GM21360 (cell line): ENCODE measurements around the gene CST9.
"Not testable (repeated sequence)": the region's sequence is repeated elsewhere in the genome, so short reads cannot be mapped to it uniquely, and the experiment has no call there.

Experiments
- ATAC-seq: cut with Tn5 transposase; IDR thresholded peaks from one replicate; pipeline ENCODE4 v1.9.1; 2021; ENCODE audit warnings: mild to moderate bottlenecking, moderate library complexity; ENCODE audit not compliant: unreplicated experiment

Gene CST9

DNA sequence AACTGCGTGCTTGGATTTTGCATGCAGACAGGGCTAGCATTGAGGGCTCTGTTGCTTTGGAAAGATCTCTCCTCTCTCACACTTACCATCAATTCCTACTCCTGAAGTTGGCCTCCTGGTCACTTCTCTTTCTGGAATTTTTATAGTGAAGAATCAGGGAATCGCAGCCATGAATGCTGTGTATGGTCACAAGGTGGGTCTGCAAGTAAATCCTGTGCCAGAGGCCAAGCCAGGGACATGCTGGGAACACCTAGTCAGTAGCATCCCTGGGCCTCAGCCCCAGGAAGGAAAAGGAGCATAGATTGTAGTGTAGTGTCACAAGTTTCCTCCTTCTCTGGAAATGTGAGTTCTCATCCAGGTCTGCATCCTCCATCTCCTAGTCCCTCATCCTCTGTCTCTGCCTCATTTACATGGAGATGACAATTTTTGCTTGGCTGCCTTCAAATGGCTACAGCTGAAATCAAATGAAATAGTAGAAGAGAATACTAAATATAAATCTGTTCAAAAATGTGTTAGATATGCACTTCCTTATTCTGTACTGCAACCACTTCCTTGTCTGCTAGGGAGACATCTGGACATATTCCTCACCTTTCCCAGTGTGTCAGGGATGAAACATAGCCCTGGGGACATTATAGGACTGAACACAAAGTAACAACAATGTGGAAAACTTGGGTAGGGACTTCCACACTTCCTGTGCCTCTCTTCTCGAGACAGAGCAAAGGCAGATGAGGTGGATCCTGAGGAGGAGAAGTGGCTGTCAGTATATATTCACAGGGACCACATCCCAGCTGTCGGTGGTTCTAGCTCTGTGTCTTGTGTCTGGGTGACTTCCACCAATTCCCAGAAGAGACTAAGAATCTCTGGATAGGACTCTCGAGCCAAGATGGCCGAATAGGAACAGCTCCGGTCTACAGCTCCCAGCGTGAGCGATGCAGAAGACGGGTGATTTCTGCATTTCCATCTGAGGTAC is 17.0 kb downstream of the CST9 start:
- no peak for ATAC-seq

DNA sequence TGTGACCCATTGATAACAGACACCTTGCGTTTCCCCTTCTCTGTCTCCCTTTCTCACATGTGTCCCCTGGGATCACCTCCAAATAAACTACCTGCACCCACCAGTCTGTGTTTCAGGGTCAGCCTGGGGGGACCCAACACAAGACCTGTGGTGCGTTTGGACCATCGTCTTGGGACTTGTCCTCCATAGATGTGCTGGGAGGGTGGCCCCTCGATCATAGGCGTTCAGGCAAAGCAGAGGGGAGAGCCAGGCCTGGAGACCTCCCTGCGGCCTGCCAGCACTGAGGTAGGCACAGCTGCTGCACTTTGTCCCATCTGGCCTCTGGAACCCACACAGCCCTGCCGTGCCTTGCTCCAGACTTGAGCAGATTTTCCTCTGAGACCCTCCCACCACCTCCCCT is 18.1 kb downstream of the CST9 start:
- ATAC-seq = no peak

DNA sequence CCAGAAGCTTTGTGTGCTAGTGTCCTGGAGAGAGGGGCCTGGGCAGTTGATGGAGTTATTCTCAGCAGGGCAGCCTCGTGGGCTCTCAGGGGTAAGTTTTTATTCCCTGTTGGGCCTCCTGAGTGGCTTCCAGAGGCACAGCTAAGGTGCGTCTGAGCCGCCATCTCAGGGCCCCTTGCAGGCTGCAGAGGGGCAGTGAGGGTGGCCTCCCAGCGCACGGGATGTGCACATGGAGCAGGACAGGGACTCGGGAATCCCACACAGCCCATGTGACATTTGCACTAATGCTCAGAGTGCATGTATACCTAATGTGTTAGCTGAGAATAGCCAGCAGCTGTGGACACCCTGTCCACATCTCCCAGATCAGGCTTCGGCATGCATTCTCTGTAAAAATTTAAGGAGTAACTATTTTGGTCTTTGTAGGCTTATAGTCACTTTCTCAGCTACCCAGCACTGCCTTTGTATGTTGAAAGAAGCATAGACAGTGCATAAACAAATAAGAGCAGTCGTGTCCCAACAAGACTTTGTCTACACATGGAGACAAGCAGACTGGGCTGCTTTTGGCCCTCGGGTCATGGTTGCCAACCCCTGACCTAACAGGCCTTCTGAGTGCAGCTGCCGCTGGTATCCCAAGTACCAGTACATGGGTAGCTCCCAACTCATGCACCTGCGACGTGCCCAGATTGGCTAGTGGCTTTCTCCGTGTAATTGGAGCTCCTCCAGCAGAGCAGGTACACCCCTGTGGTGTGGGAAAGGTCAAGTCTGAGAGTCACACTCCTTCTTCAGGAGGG is 18.8 kb downstream of the CST9 start:
- no peak for ATAC-seq

DNA sequence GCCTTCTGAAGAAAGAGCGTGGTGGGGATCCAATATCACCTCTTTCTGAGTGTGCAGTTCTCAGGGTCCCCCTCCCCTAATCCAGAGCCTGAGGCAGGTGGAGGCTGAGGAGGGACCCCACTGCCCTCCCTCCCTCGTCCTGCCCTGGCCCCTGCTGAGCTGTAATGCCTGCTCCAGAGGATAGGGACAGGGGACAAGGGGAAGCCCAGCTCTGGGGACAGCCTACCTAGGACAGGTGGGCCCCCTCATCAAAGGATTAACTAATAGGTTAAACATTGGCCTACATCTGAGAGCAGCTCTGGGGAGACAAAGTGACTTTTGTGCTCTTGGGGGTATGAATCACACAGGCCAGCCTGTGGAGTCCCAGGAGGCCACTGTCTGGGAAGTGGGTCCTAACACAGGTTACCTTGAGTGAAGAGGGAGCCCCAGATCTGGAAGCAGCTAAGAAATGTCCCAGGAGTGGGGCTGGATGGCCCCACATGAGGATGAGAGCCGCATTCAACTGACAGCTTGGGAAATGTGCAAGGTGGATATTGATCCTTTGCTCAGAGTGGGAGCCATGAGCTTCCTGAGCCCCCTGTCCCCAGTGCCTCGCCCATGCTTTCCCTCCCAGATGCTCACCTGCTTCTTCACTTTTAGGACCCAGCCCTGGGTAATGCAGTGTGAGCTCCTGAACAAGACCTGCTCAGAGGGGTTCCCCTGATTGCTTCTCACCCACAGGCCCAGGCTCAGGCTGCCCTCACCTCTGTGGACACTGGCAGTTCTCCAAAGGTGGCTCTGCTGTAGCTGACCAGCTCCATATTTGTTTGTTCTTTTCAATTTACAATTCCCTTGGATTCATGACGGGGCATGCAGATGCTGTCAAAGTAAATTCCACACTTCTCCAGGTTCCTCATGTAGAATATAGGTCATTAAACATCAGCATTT is 19.6 kb downstream of the CST9 start:
- ATAC-seq = no peak

DNA sequence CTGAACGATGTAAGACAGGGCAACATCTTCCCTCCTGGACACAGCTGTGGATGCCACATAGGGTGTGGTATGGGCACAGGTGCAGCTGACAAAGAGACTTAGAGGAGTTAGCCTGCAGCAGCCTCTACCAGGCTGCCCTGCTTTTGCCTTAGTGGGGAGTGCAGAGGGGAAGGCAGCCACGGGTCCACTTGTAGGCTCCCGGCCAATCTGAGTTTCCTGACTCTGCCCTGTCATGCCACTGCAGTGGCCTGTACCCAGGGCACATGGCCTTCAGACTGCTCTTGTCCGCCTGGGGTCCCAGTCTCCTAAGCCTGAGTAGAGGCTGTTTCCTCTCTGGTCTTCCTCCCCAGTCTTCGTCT is 20.3 kb downstream of the CST9 start:
- no peak for ATAC-seq

DNA sequence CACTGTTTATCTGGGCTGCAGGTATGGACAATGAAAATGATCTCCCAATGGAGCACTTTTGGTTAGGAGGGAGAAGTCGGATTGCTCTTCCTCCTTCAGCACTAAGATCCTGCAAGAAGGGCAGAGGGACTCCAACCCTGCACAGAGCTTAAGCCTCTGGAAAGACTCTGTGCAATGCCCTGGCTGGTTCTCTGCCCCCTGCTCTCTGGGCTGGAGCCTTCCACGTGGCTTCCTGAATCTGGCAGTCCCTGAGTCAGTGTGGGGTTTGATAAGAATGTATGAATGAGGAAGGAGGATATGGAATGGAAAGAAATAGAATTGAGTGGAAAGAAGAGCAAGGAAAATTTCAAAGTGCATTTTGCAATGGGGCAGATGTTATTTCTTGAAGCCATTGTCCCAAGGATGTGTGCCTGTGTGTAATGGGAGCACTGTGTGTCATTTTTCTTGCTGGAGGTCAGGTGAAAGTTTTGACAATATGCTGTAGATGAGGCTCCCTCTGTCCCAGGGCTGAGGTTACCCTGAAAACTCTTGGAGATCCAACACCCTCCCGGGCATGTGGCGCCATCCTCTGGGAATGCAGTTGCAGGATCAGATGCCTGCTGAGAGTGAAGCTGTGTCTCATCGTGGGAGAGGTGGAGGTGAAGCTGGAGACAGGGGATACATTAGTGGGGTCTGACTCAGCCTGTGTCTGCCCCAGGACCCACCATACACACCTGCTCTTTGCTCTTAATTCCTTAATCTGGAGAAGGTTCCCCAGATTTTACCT is 21.1 kb downstream of the CST9 start:
- ATAC-seq = no peak

DNA sequence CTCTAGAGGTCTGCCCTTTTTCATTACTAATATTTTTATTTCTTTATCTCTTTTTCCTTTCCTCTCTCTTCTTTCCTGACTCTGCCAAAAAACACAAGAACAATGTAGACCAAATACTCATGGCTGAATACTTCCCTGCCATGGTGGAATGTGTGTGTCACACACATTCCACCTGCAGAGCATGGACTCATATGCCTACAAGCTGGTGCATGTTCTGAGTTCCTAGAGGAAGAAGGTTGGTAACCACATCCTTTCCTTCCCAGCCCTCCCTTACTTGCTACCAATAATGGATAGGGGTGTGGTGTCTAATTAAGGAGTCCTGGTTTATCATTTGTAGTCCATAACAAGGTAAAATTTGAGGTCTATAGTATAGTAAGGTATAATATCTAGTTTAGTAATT is 22.2 kb downstream of the CST9 start:
- ATAC-seq = no peak

DNA sequence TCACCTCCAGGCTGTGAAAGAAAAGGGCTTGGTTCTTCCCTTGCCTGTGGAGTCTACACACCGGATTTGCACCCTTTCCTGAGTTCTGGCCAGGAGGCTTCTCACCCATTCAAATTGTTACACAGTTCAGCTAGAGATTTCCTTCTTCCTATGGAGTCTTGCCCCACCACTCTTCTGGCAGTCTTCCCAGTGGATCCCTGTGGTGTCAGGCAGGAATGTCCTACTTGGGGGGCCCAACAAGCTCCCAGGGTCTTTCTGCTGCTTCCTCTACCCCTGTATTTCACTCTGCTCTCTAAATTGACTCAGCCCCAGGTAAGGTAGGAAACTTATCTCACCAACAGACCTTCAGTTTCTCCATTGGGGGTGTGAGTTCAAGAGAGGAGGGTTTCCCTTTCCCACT is 23.4 kb downstream of the CST9 start:
- ATAC-seq = no peak

DNA sequence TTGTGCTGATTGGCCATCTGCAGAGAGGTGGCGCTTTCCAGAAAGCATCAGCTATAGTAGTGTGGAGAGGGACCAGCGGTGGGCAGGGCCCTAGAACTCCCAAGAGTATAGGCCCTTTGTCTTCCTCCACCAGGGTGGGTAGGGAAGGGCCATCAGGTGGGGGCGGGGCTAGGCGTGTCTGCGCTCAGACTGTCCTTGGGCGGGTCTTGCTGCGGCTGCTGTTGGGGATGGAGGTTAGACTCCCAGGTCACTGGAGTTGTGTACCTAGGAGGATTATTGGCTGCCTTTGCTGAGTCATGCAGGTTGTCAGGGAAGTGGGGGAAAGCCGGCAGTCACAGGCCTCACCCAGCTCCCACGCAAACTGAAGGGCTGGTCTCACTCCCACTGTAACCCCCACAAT is 23.9 kb downstream of the CST9 start:
- not testable (repeated sequence) for ATAC-seq

DNA sequence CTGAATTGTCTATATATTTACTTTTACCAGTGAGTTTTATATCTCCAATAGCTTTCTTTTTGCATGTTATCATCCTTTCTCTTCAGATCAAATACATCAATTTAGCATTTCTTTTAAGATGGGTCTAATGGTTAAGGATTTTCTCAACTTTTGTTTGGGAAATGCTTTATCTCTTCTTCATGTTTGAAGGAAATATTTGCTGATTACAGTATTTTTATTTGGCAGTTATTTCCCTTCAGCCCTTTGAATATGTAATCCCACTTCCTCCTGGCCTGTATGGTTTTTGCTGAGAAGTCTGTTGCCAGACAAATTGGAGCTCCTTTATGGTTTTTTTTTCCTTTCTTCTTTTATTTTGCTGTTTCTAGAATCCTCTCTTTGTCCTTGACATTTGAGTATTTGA is 30.7 kb downstream of the CST9 start:
- ATAC-seq = no peak

DNA sequence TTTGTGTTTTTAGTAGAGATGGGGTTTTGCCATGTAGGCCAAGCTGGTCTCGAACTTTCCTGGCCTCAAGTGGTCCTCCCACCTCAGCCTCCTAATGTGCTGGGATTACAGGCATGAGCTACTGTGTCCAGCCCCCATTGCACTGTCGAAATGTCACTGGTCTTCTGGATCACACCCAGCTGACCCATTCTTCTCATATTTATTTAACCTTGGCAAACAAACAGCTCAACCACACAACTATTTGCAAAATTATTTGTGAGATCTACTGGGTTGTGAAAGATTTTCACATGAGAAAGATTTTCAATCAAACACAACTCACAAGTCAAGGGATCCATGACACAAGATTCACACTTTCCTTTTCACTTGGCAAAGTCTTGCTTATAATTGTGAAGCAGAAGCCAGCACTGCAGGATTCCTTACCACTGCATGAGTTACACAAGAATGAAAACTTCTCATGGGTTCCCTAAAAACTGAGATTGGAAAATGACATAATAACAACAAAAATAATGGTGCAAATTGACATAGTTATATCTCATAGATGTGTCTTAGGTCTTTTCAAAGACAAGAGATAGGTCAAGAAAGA is 35.4 kb downstream of the CST9 start:
- ATAC-seq = no peak

DNA sequence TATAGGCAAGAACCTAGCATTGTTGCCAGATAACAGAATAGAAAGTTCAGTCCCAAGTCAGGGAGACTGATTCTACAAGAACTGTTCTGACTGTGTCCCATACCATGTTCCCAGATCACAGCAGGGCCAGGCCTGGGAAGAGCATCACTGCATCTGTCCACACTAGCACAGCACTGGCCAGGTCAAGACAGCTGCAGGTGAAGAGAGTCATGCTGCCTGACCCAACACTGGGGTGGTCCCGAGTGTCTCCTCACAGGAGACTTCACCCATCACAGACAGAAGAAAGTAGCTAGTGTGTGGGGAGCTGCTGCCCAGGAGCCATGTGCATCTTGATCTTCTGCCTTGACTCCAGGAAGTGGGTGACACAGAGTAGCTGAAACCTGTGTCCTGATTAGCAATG is 36.1 kb downstream of the CST9 start:
- no peak for ATAC-seq

DNA sequence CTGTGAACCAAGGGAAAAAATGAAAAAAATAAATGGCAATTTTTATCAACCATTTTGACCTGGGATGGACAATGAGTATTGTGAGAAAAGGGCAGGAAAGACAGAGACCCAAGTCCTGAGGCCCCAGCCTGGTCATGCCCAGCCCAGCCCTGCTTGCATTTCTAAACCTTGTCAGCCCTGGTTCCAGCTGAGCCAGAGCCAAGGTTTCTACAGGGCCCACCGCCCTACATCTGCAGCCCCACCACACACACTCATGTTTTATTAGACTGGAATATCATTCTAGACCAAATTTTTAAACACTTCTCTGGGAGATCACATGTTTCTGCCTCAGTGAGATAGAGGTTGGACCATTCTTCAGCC is 36.8 kb downstream of the CST9 start:
- ATAC-seq = no peak

DNA sequence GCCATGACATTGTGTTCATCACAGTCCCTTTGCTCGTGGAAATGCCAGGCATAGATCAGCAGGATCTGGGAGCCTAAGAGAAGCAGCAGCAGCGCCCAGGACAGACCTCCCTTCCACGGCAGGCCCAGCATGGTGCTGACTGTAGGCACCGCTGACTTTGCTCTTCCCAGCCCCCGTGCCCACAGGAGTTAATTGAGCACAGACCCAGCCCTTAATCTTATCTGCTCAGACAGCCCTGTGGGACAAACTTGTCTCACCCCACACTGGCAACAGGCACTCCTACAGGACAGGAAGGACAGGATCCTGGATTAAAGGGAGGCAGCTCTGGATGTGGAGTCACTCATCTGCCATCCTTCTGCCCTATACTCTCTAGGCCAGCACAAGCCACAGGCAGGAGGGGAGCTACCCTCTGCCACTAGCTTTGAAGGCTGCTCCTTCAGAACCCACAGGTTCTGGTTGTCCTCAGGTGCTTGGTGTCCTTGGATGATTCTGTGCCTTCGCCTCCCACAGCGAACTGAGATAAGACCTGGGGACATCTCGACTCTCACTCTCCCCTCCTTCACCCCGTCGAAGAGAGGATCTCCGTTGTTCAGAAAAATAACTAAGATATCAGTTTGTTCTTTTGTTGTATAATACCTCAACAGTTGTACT is 37.3 kb downstream of the CST9 start, which contains the start of gene CST9L:
Gene CST9L, minus strand, starts transcription at position 165 of the 651 bp plus-strand sequence. Its CDS starts 34 bp downstream, at position 131.
- ATAC-seq = no peak

DNA sequence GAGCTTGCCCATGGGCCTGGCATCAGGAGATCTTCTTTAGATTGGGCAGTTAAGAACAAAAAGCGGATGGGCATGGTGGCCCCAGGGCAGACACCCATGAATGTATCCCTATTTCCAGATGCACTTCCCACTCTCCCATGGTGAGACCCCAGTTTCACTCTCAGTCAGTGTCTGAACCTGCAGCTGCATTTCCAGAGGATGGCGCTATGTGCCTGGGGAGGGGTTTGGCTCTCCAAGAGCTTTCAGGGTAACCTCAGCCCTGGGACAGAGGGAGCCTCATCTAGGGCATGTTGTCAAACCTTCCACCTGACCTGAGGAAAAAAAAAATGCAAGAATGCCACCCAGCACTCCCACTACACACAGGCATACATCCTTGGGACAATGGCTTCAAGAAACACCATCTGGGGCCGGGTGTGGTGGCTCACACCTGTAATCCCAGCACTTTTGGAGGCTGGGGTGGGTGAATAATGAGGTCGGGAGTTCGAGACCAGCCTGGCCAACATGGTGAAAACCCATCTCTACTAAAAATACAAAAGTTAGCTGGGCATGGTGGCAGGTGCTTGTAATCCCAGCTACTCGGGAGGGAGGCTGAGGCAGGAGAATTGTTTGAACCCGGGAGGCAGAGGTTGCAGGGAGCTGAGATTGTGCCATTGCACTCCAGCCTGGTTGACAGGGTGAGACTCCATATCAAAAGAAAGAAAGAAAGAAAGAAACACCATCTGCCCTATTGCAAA is 39.4 kb downstream of the CST9 start:
- no peak for ATAC-seq

DNA sequence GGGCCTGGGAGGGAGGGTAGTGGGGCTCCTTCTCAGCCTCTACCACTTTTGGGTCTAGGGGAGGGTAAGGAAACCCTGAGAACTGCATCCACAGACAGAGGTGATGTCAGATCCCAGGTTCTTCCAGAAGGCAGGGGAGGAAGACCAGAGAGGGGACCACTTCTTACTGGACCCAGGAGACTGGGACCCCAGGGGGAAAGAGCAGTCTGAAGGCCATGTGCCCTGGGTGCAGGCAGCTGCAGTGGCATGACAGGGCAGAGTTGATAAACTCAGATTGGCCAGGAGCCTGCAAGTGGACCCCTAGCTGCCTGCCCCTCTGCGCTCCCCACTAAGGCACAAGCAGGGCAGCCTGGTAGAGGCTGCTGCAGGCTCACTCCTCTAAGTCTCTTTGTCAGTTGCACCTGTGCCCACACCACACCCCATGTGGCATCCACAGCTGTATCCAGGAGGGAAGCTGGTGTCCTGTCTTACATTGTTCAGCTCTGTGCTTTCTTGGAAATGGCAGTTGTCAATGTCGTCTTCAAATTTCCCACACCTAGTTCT is 40.1 kb downstream of the CST9 start:
- no peak for ATAC-seq

DNA sequence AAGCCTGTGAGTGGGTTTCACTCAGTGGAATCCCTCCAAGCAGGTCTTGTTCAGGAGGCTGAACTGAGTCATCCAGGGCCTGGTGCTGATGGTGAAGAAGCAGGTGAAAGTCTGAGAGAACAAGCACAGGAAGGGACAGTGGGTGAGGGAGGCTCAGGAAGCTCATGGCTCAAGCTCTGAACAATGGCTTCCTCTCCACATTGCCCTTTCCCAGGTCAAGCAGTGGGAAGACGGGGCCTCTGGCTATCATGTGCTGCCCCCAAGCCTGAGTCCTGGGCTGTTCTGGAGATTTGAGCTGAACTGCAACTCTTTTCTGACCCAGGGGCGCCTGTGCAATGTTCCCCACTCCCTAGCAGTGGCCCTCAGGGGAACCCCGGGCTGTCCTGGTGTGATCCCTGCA is 40.8 kb downstream of the CST9 start:
- no peak for ATAC-seq

DNA sequence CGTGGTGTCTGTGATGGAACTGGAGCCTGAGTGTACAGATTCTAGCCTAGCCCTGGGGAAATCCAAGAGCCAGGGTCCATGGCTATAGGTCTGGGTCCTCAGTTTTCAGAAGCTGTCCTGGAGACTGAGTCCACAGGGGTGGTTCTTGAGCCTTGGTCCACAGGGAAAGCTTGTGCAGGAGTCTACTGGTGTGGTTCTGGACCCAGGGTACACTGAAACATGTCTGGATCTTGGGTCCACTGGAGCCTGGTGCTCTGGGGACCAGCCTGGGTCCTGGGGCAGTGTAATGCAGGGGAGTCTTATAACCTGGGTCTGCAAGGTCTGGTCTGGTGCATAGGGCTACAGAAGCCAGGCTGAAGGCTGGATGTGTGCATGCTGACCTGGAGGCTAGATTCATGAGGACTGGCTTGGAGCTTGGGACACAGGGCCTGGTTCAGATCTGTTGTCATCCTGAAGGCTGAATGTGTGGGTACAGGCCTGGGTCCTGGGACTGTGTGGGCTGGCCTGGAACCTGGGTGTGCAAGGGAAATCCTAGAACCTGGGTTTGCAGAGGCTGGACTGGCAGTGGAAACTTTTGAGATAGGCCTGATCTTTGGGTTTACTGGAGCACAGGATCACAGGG is 42.9 kb downstream of the CST9 start:
- no peak for ATAC-seq
